H9 (cell line): Measurements from ENCODE around the gene CUEDC2. TPM values are rescaled to one million over a fixed set of nuclear protein-coding genes. Genes with fewer than 3 reads are reported as not detected.
A peak's percentile ranks its signal among the peaks of the same experiment; 100 is the strongest.

Experiments
- DNase-seq: peaks from one replicate; pipeline ENCODE4 v3.0.0-alpha.2; 2017
- H2AFZ ChIP-seq: one replicate; pipeline ENCODE4 v1.6.1; 2013; ENCODE audit warnings: mild to moderate bottlenecking, low read length, control low read depth, moderate library complexity
- H2AK5ac ChIP-seq: 2 replicates; pipeline ENCODE4 v1.6.1; 2013; ENCODE audit warnings: low read length, control low read depth, mixed read lengths; ENCODE audit not compliant: insufficient read length
- H2BK120ac ChIP-seq: one replicate; pipeline ENCODE4 v1.6.1; 2013; ENCODE audit warnings: low read depth, mild to moderate bottlenecking, low read length, control low read depth, inconsistent platforms; ENCODE audit not compliant: poor library complexity, severe bottlenecking
- H2BK12ac ChIP-seq: 2 replicates; pipeline ENCODE4 v1.6.1; 2013; ENCODE audit warnings: low read length, control low read depth, mixed read lengths, low read depth; ENCODE audit not compliant: insufficient read length
- H2BK15ac ChIP-seq: 2 replicates; pipeline ENCODE4 v1.6.1; 2013; ENCODE audit warnings: low read depth, low read length, control low read depth
- H2BK20ac ChIP-seq: one replicate; pipeline ENCODE4 v1.6.1; 2013; ENCODE audit warnings: low read depth, mild to moderate bottlenecking, low read length, control low read depth, inconsistent platforms; ENCODE audit not compliant: poor library complexity, severe bottlenecking
- H2BK5ac ChIP-seq: 2 replicates; pipeline ENCODE4 v1.6.1; 2013; ENCODE audit warnings: low read length, control low read depth, mixed read lengths; ENCODE audit not compliant: insufficient read length
- H3K14ac ChIP-seq: 2 replicates; pipeline ENCODE4 v1.6.1; 2013; ENCODE audit warnings: low read length, control low read depth; ENCODE audit not compliant: insufficient read depth
- H3K18ac ChIP-seq: 2 replicates; pipeline ENCODE4 v1.6.1; 2013; ENCODE audit warnings: low read depth, mild to moderate bottlenecking, mixed read lengths, low read length, control low read depth; ENCODE audit not compliant: insufficient read length
- H3K23ac ChIP-seq: 2 replicates; pipeline ENCODE4 v1.6.1; 2013; ENCODE audit warnings: low read length, control low read depth, mixed read lengths, low read depth; ENCODE audit not compliant: insufficient read length
- H3K23me2 ChIP-seq: 2 replicates; pipeline ENCODE4 v1.6.1; 2013; ENCODE audit warnings: low read depth, mild to moderate bottlenecking, mixed read lengths, low read length, control low read depth; ENCODE audit not compliant: insufficient read length, poor library complexity, severe bottlenecking
- H3K27ac ChIP-seq: 2 replicates; pipeline ENCODE4 v1.5.1; 2013; ENCODE audit warnings: low read length, control low read depth, mixed read lengths, low read depth; ENCODE audit not compliant: insufficient read length
- H3K27me3 ChIP-seq: 2 replicates; pipeline ENCODE4 v1.6.1; 2013; ENCODE audit warnings: low read length, control low read depth, inconsistent platforms; ENCODE audit not compliant: insufficient read depth
- H3K4ac ChIP-seq: 2 replicates; pipeline ENCODE4 v1.6.1; 2013; ENCODE audit warnings: low read depth, mild to moderate bottlenecking, control low read depth, inconsistent platforms, low read length, moderate library complexity
- H3K4me1 ChIP-seq: 2 replicates; pipeline ENCODE4 v1.6.1; 2013; ENCODE audit warnings: low read length, control low read depth, inconsistent platforms; ENCODE audit not compliant: insufficient read depth
- H3K4me2 ChIP-seq: 2 replicates; pipeline ENCODE4 v1.6.1; 2013; ENCODE audit warnings: low read length, control low read depth, mixed read lengths; ENCODE audit not compliant: insufficient read length, insufficient read depth
- H3K56ac ChIP-seq: 2 replicates; pipeline ENCODE4 v1.6.1; 2013; ENCODE audit warnings: low read depth, mild to moderate bottlenecking, mixed read lengths, low read length, control low read depth; ENCODE audit not compliant: insufficient read length
- H3K79me1 ChIP-seq: 2 replicates; pipeline ENCODE4 v1.6.1; 2013; ENCODE audit warnings: low read depth, mild to moderate bottlenecking, moderate library complexity, low read length, control low read depth, inconsistent platforms; ENCODE audit not compliant: insufficient read depth, poor library complexity, severe bottlenecking
- H3K79me2 ChIP-seq: 2 replicates; pipeline ENCODE4 v1.6.1; 2013; ENCODE audit warnings: low read length, control low read depth, inconsistent platforms; ENCODE audit not compliant: insufficient read depth
- H3K9ac ChIP-seq: 2 replicates; pipeline ENCODE4 v1.6.1; 2013; ENCODE audit warnings: low read length, control low read depth, mixed read lengths; ENCODE audit not compliant: insufficient read length; ENCODE audit errors: extremely low read depth
- H3K9me3 ChIP-seq: one replicate; pipeline ENCODE4 v1.6.1; 2013; ENCODE audit warnings: low read depth, low read length, inconsistent platforms; ENCODE audit not compliant: control insufficient read depth
- H3T11ph ChIP-seq: one replicate; pipeline ENCODE4 v1.6.1; 2013; ENCODE audit warnings: mild to moderate bottlenecking, low read length, control low read depth, inconsistent platforms
- H4K20me1 ChIP-seq: one replicate; pipeline ENCODE4 v1.6.1; 2013; ENCODE audit not compliant: control insufficient read depth, insufficient read length, insufficient read depth
- H4K5ac ChIP-seq: 2 replicates; pipeline ENCODE4 v1.6.1; 2013; ENCODE audit warnings: low read depth, mild to moderate bottlenecking, mixed read lengths, low read length, control low read depth; ENCODE audit not compliant: insufficient read length
- H4K8ac ChIP-seq: replicated peaks from 2 replicates; pipeline ENCODE4 v1.6.1; 2013; ENCODE audit warnings: low read length, control low read depth, mixed read lengths, low read depth; ENCODE audit not compliant: insufficient read length
- H4K91ac ChIP-seq: 2 replicates; pipeline ENCODE4 v1.6.1; 2013; ENCODE audit warnings: low read depth, mild to moderate bottlenecking, moderate library complexity, mixed read lengths, low read length, control low read depth; ENCODE audit not compliant: insufficient read length
- H3K27ac Mint-ChIP-seq, 3 experiments: 2 replicates in 2 of 3; 3 replicates in 1 of 3; pipeline ENCODE4 v1.8.0; 2020 to 2021; ENCODE audit warnings: mixed read lengths in 3 of 3, mild to moderate bottlenecking in 1 of 3, moderate library complexity in 1 of 3
- H3K27me3 Mint-ChIP-seq: 2 replicates; pipeline ENCODE4 v1.8.0; 2021; ENCODE audit warnings: low read depth, mild to moderate bottlenecking, moderate library complexity, mixed read lengths
- H3K36me3 Mint-ChIP-seq, 3 experiments: 2 replicates in 2 of 3; 3 replicates in 1 of 3; pipeline ENCODE4 v1.8.0; 2020 to 2021; ENCODE audit warnings: low read depth in 3 of 3, mixed read lengths in 3 of 3; ENCODE audit not compliant: insufficient read depth in 1 of 3
- H3K4me1 Mint-ChIP-seq, 2 experiments: 2 replicates each; pipeline ENCODE4 v1.8.0; 2020; ENCODE audit warnings: mixed read lengths in 2 of 2
- H3K4me3 Mint-ChIP-seq, 2 experiments: 2 replicates in 1 of 2; 3 replicates in 1 of 2; pipeline ENCODE4 v1.8.0; 2020 to 2021; ENCODE audit warnings: mild to moderate bottlenecking in 2 of 2, mixed read lengths in 2 of 2, moderate library complexity in 1 of 2
- H3K9me3 Mint-ChIP-seq, 2 experiments: 2 replicates in 1 of 2; 3 replicates in 1 of 2; pipeline ENCODE4 v1.8.0; 2020; ENCODE audit warnings: mild to moderate bottlenecking in 2 of 2, mixed read lengths in 2 of 2, moderate library complexity in 1 of 2
- CTCF ChIP-seq: fragments of 200-600 bp; sonication (generic); conservative IDR thresholded peaks from 3 replicates; pipeline ENCODE4 v1.8.0; 2021; ENCODE audit warnings: antibody characterized with exemption, mild to moderate bottlenecking
- WGBS: extraction: QIAGEN DNeasy Blood & Tissue Kit; methylation state at CpG from one replicate; pipeline ENCODE4 v1.1.7; 2013; ENCODE audit warnings: missing lambda C conversion rate, low lambda C conversion rate, mixed read lengths; ENCODE audit not compliant: insufficient read length; ENCODE audit errors: extremely low coverage; 5-methylcytosine and 5-hydroxymethylcytosine counted together
- total RNA-seq: library from RNA; stranded (reverse); gene quantifications from 2 replicates; pipeline ENCODE4 v1.2.1, GENCODE V29; 2021

The CUEDC2 gene
- total RNA-seq, 1 experiment from 2014 or later, result 41.2 TPM

- peaks cover 1% of the 10 kb centered on the region; the same call in 1 of the 2 replicates for H3K27me3 Mint-ChIP-seq
- peak overlapping the region; percentile 84 to 97 for H3K4me3 Mint-ChIP-seq
- Histone ChIP-seq H3K27ac (no peak overlapping the region), H3K79me2 (peaks cover 3% of the 10 kb centered on the region; the same call in 1 of the 2 replicates), H4K5ac (no peak overlapping the region), H4K20me1 (no peaks in the 10 kb centered on the region), H2BK12ac (no peak overlapping the region), H2AK5ac (no peak overlapping the region), H3K27me3 (0 out of 2 replicates have a peak, but pooled peaks cover 2% of the 10 kb centered on the region), H2BK15ac (no peak overlapping the region), H3K79me1 (peaks cover 3% of the 10 kb centered on the region), H3K9me3 (no peaks in the 10 kb centered on the region), H3K23me2 (peaks cover 11% of the 10 kb centered on the region), H3K4me1 (peaks cover 7% of the 10 kb centered on the region; the same call in 1 of the 2 replicates), H3T11ph (no peak overlapping the region), H2BK120ac (no peak overlapping the region), H3K14ac (peak overlapping the region; percentile 9; the same call in 1 of the 2 replicates), H2BK5ac (no peak overlapping the region), H4K91ac (no peak overlapping the region), H2BK20ac (no peak overlapping the region), H3K9ac (peak overlapping the region; percentile 78), H3K4ac (no peak overlapping the region), H3K18ac (no peak overlapping the region), H4K8ac (no peak overlapping the region), H3K56ac (no peak overlapping the region), H2AFZ (no peak overlapping the region), H3K23ac (no peak overlapping the region), H3K4me2 (peak overlapping the region; percentile 92)
- H3K36me3 Mint-ChIP-seq, result peaks cover 4 to 12% (median 4%) of the 10 kb centered on the region in 3 experiments
- WGBS, result no CpG with 5 or more reads among the region's 104 CpGs
- H3K27ac Mint-ChIP-seq, result peak overlapping the region; percentile 78 to 96 (median 94); a peak in 4 of 7 replicates
- DNase-seq, result peak; percentile 81
- no peaks in the 10 kb centered on the region; a peak in 2 of 5 replicates for H3K9me3 Mint-ChIP-seq
- peaks cover 37 to 48% of the 10 kb centered on the region in 2 experiments for H3K4me1 Mint-ChIP-seq
- no peak for TF ChIP-seq CTCF
Observed at GRCh38 chr10:102450374-102451104, 18.2 kb upstream of the CUEDC2 start.
